IMR-90 (cell line): Measurements from ENCODE around the gene TFB2M. TPM values are rescaled to one million over a fixed set of nuclear protein-coding genes. Genes with fewer than 3 reads are reported as not detected.

ENCODE experiments used
- ATAC-seq: fragments of 200-7000 bp; cut with Tn5 transposase; 2 replicates; pipeline ENCODE4 v1.9.1; 2020; ENCODE audit warnings: low read depth, mild to moderate bottlenecking, moderate library complexity
- BruUV-seq: library from RNA; stranded (reverse); fragments of 400-500 nt; replicated peaks from 2 replicates; lab custom pipeline; 2021; lab: Mats Ljungman, UMichigan
- CTCF ChIA-PET: fragments of 300-600 bp; formaldehyde crosslinking; extraction: SDS; loops from one replicate; lab custom pipeline; 2021; ENCODE audit warnings: antibody characterized with exemption; lab: Yijun Ruan, JAX
- POLR2A ChIA-PET: fragments of 300-600 bp; sonication (Branson Sonifier 250); formaldehyde crosslinking; loops from one replicate; lab custom pipeline; 2022; ENCODE audit warnings: antibody characterized with exemption; ENCODE audit not compliant: unreplicated experiment; lab: Charles Lee
- DNase-seq: peaks from one replicate; pipeline ENCODE4 v3.0.0; 2013
- H2AFZ ChIP-seq: replicated peaks from 2 replicates; pipeline ENCODE3; 2013; ENCODE audit warnings: low read length, mild to moderate bottlenecking; ENCODE audit not compliant: poor library complexity
- H2AK5ac ChIP-seq: 2 replicates; pipeline ENCODE4 v1.6.1; 2013; ENCODE audit warnings: low read depth, low read length, inconsistent platforms
- H2AK9ac ChIP-seq: replicated peaks from 2 replicates; pipeline ENCODE3; 2013; ENCODE audit warnings: mild to moderate bottlenecking, low read depth, low read length, moderate library complexity; ENCODE audit not compliant: poor library complexity
- H2BK120ac ChIP-seq: 2 replicates; pipeline ENCODE4 v1.6.1; 2013; ENCODE audit warnings: low read depth, low read length, inconsistent platforms
- H2BK15ac ChIP-seq: 3 replicates; pipeline ENCODE4 v1.6.1; 2013; ENCODE audit warnings: low read depth, low read length, inconsistent platforms
- H2BK20ac ChIP-seq: 2 replicates; pipeline ENCODE4 v1.6.1; 2013; ENCODE audit warnings: low read depth, mild to moderate bottlenecking, inconsistent platforms, low read length, moderate library complexity
- H2BK5ac ChIP-seq: 2 replicates; pipeline ENCODE4 v1.6.1; 2013; ENCODE audit warnings: mild to moderate bottlenecking, low read depth, low read length, inconsistent platforms; ENCODE audit not compliant: poor library complexity, severe bottlenecking
- H3K14ac ChIP-seq: replicated peaks from 2 replicates; pipeline ENCODE4 v1.6.1; 2013; ENCODE audit warnings: low read depth, low read length, inconsistent platforms
- H3K18ac ChIP-seq: 2 replicates; pipeline ENCODE4 v1.6.1; 2013; ENCODE audit warnings: low read depth, low read length, control low read depth
- H3K23ac ChIP-seq: 2 replicates; pipeline ENCODE4 v1.6.1; 2013; ENCODE audit warnings: low read depth, low read length, inconsistent platforms
- H3K27ac ChIP-seq: 2 replicates; pipeline ENCODE4 v1.5.1; 2013; ENCODE audit warnings: mild to moderate bottlenecking, control low read depth, low read length; ENCODE audit not compliant: insufficient read depth
- H3K27me3 ChIP-seq: 2 replicates; pipeline ENCODE4 v1.6.1; 2013; ENCODE audit warnings: low read length; ENCODE audit not compliant: control insufficient read depth, insufficient read depth
- H3K36me3 ChIP-seq: 2 replicates; pipeline ENCODE4 v1.6.1; 2013; ENCODE audit warnings: low read length, mixed read lengths; ENCODE audit not compliant: control insufficient read depth, insufficient read depth
- H3K4ac ChIP-seq: 2 replicates; pipeline ENCODE4 v1.6.1; 2013; ENCODE audit warnings: low read depth, low read length, inconsistent platforms
- H3K4me1 ChIP-seq: 2 replicates; pipeline ENCODE4 v1.6.1; 2013; ENCODE audit warnings: low read length, mixed read lengths; ENCODE audit not compliant: control insufficient read depth, insufficient read depth
- H3K4me2 ChIP-seq: 2 replicates; pipeline ENCODE4 v1.6.1; 2013; ENCODE audit warnings: low read depth, mild to moderate bottlenecking, control low read depth, low read length, moderate library complexity
- H3K4me3 ChIP-seq: 2 replicates; pipeline ENCODE4 v1.5.1; 2013; ENCODE audit warnings: low read depth, mild to moderate bottlenecking, control low read depth, low read length, moderate library complexity; ENCODE audit not compliant: insufficient read depth
- H3K56ac ChIP-seq: 2 replicates; pipeline ENCODE4 v1.6.1; 2013; ENCODE audit warnings: low read length, inconsistent platforms; ENCODE audit not compliant: insufficient read depth; ENCODE audit errors: extremely low read depth
- H3K79me1 ChIP-seq, 2 experiments: 2 replicates each; pipeline ENCODE4 v1.6.1; 2013; ENCODE audit warnings: low read length in 2 of 2, inconsistent platforms in 1 of 2, low read depth in 1 of 2
- H3K9ac ChIP-seq: 2 replicates; pipeline ENCODE4 v1.6.1; 2013; ENCODE audit warnings: low read depth, low read length, control low read depth
- H3K9me1 ChIP-seq: 2 replicates; pipeline ENCODE4 v1.6.1; 2013; ENCODE audit warnings: low read length, inconsistent platforms; ENCODE audit not compliant: insufficient read depth
- H3K9me3 ChIP-seq: 2 replicates; pipeline ENCODE4 v1.6.1; 2013; ENCODE audit warnings: low read length; ENCODE audit not compliant: control insufficient read depth, insufficient read depth
- H4K20me1 ChIP-seq: 2 replicates; pipeline ENCODE4 v1.6.1; 2013; ENCODE audit warnings: low read length, inconsistent platforms; ENCODE audit not compliant: insufficient read depth
- H4K5ac ChIP-seq: 2 replicates; pipeline ENCODE4 v1.6.1; 2013; ENCODE audit warnings: mild to moderate bottlenecking, low read depth, low read length, control low read depth
- H4K8ac ChIP-seq, 2 experiments: 2 replicates each; pipeline ENCODE4 v1.6.1; 2013; ENCODE audit warnings: low read depth in 2 of 2, low read length in 2 of 2, control low read depth in 1 of 2, inconsistent platforms in 1 of 2
- H4K91ac ChIP-seq: 2 replicates; pipeline ENCODE4 v1.6.1; 2013; ENCODE audit warnings: low read depth, low read length, inconsistent platforms; ENCODE audit not compliant: insufficient read depth
- BHLHE40 ChIP-seq: fragments of 150-350 bp; IDR thresholded peaks from 2 replicates; pipeline ENCODE4 v1.6.1; 2016; ENCODE audit warnings: mild to moderate bottlenecking, low read depth, low read length
- CEBPB ChIP-seq: IDR thresholded peaks from 2 replicates; pipeline ENCODE4 v1.6.1; 2012; ENCODE audit warnings: low read depth, low read length, improper control_type of control experiment
- MAZ ChIP-seq: IDR thresholded peaks from 2 replicates; pipeline ENCODE4 v1.6.1; 2012; ENCODE audit warnings: low read depth, mild to moderate bottlenecking, low read length, improper control_type of control experiment, moderate library complexity, borderline replicate concordance
- POLR2A ChIP-seq: IDR thresholded peaks from 2 replicates; pipeline ENCODE4 v1.6.1; 2012; ENCODE audit warnings: mild to moderate bottlenecking, low read depth, low read length
- WGBS, 2 experiments: methylation state at CpG; one replicate each; pipeline versions ENCODE4 v1.1.5 to v1.1.7; 2013; ENCODE audit warnings: missing lambda C conversion rate in 2 of 2; ENCODE audit not compliant: insufficient read length in 1 of 2; ENCODE audit errors: extremely low coverage in 2 of 2; 5-methylcytosine and 5-hydroxymethylcytosine counted together
- dilution Hi-C: fragments of 300-500 bp; cut with HindIII; formaldehyde crosslinking; loops from one replicate; pipeline ENCODE4 v1.14.3; 2018; ENCODE audit warnings: low sequenced_read_pairs; ENCODE audit not compliant: unreplicated experiment
- in situ Hi-C: fragments of 300-500 bp; cut with MboI; formaldehyde crosslinking; loops from 3 replicates; pipeline ENCODE4 v1.14.3; 2019; ENCODE audit warnings: low sequenced_read_pairs, inconsistent platforms, mixed read lengths
- intact Hi-C: fragments of 100-400 bp; cut with micrococcal nuclease; formaldehyde crosslinking; loops from 2 replicates; pipeline ENCODE4 v1.10.0; 2022
- polyA plus RNA-seq, 3 experiments: library from polyadenylated mRNA; depleted of rRNA; stranded (reverse); fragments of >200 nt; gene quantifications; 2 replicates each; pipeline ENCODE4 v1.2.3, GENCODE V29; 2012; ENCODE audit warnings: low replicate concordance in 1 of 3
- total RNA-seq: library from RNA; depleted of rRNA; stranded (reverse); fragments of >200 nt; gene quantifications from 2 replicates; pipeline ENCODE4 v1.2.3, GENCODE V29; 2012

Gene TFB2M
- total and polyA plus RNA-seq, 2 of the 4 experiments (the other 2 are of a cell fraction) = 13.3 to 15.7 TPM

DNA sequence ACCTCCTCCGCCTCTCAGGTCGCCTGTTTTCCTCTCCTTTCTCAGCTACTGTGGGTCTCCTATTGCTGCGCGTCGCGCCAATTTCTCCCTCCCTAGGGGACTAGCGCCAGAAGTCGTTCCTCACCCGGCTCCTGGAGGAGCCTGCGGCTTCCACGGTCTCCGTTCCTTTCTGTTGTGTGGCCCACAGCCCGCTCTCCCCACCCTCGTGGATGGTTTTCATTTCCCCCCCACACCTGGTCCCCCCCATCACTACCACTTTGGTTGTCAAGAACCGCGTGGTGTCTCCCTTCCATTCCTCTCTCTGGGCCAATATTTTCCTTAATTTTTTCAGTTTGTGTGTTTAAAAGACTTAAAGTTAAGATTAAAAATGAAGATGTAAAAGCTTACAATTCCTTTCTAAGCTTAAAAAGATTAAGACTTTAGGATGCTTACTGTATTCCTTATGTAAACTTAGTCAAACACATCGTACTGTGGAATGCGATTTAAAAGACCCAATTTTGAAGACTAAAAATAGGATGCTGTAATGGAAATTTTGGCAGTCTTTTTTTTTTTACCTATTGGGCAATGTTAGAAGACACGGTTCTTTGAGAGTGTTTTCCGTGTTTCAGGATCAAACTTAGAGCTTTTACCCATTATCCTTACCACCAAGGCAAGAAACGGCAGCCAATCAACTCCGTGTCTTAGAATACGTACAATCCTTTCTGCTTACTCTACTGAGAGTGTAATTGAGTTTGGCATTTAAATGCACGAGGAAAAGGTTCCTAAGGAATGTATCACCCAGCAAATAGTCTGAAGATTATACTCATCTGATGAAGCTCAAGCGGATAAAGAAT, 968 bp upstream of the TFB2M start:
- peaks cover 5% of the 10 kb centered on the region; the same call in 1 of the 2 replicates for H3K4me1 ChIP-seq
- peak overlapping the region; percentile 26; the same call in 1 of the 3 replicates for H2BK15ac ChIP-seq
- intact Hi-C loops (loop anchor here (1.0 to 5.0 kb wide), 6 partner anchors 26 to 185 kb away; no protein-coding TSS in a partner anchor), dilution Hi-C loops (no loop called here), in situ Hi-C loops (no loop called here)
- peak overlapping the region; percentile 73 for H3K27ac ChIP-seq
- peak; percentile 22 for ATAC-seq
- H2AK5ac ChIP-seq = peak overlapping the region; percentile 73
- peak overlapping the region; percentile 80 for H3K9ac ChIP-seq
- H4K20me1 ChIP-seq = no peaks in the 10 kb centered on the region
- ChIA-PET CTCF (interaction anchor here (0.6 to 1.5 kb wide), 7 partner anchors 12 to 184 kb away, joined by 3 to 4 read pairs (median 3); partner anchors contain the start of gene SCCPDH), POLR2A (no interaction called here)
- H4K5ac ChIP-seq = peak overlapping the region; percentile 20; the same call in 1 of the 2 replicates
- H2BK120ac ChIP-seq = peak overlapping the region; percentile 68
- no peak overlapping the region; the same call in 1 of the 2 replicates for H3K18ac ChIP-seq
- peak overlapping the region; percentile 36 to 79; a peak in 2 of 4 replicates for H4K8ac ChIP-seq
- H3K36me3 ChIP-seq = peaks cover 4% of the 10 kb centered on the region; the same call in 1 of the 2 replicates
- H3K9me1 ChIP-seq = peaks cover 4% of the 10 kb centered on the region
- WGBS, 2 experiments = 0% methylated on average over 6 of the region's 25 CpGs; no CpG with 5 or more reads in 1 of the 2 experiments
- H3K27me3 ChIP-seq = no peaks in the 10 kb centered on the region
- peak overlapping the region; percentile 85 for H3K56ac ChIP-seq
- H2BK20ac ChIP-seq = no peak overlapping the region
- TSS peak; percentile 56 for BruUV-seq
- H2AFZ ChIP-seq = peak overlapping the region; percentile 98
- H2AK9ac ChIP-seq = peak overlapping the region; percentile 98
- TF ChIP-seq MAZ = no peak
- TF ChIP-seq BHLHE40 = peak; percentile 77; the same call in 1 of the 2 replicates
- TF ChIP-seq POLR2A = peak; percentile 19; the same call in 1 of the 2 replicates
- TF ChIP-seq CEBPB = peak; percentile 81
- peaks cover 16 to 59% of the 10 kb centered on the region in 2 experiments; a peak in 3 of 4 replicates for H3K79me1 ChIP-seq
- H3K4me2 ChIP-seq = peak overlapping the region; percentile 60
- H2BK5ac ChIP-seq = peak overlapping the region; percentile 82
- DNase-seq = peak; percentile 87
- peak overlapping the region; percentile 79 for H4K91ac ChIP-seq
- peak overlapping the region; percentile 89 for H3K4ac ChIP-seq
- peak overlapping the region; percentile 80 for H3K4me3 ChIP-seq
- H3K23ac ChIP-seq = peak overlapping the region; percentile 80
- peak overlapping the region; percentile 92 for H3K14ac ChIP-seq
- H3K9me3 ChIP-seq = no peaks in the 10 kb centered on the region
